ENCODE results near the gene SLC37A1.

The SLC37A1 gene

GRCh38 chr21:42546433-42546832 is 32.8 kb downstream of the SLC37A1 start:
- no peak for DNase-seq

GRCh38 chr21:42547001-42547905 is 33.6 kb downstream of the SLC37A1 start:
- DNase-seq = no peak

GRCh38 chr21:42547906-42548365 is 34.3 kb downstream of the SLC37A1 start:
- DNase-seq = no peak

- no peak for DNase-seq
These were observed 35.2 kb downstream of the SLC37A1 start for GRCh38 chr21:42548687-42549406.

DNA sequence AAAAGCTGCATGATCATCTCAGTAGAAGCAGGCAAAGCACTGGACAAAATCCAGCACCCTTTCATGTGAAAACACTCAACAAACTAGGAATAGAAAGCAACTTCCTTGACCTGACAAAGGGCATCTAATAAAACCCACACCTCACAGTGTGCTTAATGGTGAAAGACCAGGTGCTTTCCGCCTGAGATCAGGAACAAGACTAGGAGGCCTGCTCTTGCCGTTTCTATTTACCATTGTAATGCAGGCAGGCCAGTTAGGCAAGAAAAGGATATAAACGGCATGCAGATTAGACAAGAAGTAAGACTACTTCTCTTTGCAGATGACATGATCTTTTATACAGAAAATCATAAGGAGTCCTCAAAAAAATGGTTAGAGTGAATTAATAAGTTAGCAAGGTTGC is 37.2 kb downstream of the SLC37A1 start:
- DNase-seq = no peak

- DNase-seq = no peak
These were observed 39.0 kb downstream of the SLC37A1 start for GRCh38 chr21:42552407-42553336.

DNA sequence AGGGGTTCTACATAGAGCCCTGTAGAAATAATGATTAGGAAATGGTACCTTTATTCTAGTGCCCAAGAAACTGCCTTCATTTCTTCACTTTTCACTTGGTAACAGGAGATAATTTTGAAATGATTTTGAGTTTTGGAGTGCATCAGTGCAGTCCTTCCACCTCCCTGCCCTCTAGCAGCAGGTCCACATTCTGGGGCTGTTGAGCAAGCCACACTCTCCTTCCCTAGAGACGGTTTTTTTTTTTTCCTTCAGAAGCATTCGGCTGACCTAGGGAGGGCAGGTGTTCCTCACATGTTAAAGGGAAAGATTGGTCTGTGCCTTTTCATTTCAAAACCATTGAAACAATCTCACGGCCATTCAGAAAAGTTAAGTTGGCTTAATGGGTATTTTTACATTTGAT is 39.8 kb downstream of the SLC37A1 start:
- DNase-seq = no peak

- DNase-seq = no peak
These were observed 40.8 kb downstream of the SLC37A1 start for GRCh38 chr21:42554251-42554961.

GRCh38 chr21:42555756-42556438 is 42.2 kb downstream of the SLC37A1 start:
- DNase-seq = no peak

DNA sequence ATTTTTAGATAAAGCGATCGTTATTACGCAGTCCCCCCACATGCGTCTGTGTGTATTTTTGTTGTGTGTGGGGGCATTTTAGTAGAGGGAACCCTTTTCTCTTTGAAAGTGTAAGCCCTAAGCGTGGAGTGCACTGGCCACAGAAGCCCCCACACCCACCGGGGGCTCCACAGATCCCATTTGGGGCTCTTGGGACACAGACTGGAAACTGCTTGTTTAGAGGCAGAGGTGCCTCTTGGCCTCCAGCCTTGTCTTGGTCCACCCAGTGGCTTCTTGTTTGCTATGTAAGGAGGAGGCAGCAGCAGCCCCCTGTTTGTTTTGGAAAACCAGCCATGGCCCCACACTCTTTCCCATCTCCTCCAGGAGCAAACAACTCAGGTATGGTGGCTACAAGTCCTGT is 42.8 kb downstream of the SLC37A1 start:
- no peak for DNase-seq

DNA sequence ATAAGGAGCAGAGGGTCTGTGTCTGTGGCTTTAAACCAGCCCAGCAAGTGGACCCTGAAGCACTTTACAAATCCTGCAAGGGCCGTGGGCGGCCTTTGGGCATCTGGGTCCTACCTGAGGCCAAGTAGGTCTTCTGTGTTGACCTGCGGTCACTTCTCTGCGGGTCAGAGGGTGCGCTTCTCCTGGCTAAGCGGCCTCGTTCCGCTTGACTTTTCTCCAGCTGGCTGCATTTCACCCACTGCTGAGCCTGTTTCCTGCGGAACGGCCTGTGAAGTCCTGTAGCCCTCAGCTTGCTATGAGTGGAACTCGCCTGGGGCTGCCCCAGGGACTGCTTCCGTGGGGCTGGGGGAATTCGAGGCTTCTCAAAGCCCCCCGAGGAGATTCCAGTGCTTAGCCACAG is 43.3 kb downstream of the SLC37A1 start:
- no peak for DNase-seq

- no peak for DNase-seq
These were observed 43.8 kb downstream of the SLC37A1 start for GRCh38 chr21:42557420-42557819.

DNA sequence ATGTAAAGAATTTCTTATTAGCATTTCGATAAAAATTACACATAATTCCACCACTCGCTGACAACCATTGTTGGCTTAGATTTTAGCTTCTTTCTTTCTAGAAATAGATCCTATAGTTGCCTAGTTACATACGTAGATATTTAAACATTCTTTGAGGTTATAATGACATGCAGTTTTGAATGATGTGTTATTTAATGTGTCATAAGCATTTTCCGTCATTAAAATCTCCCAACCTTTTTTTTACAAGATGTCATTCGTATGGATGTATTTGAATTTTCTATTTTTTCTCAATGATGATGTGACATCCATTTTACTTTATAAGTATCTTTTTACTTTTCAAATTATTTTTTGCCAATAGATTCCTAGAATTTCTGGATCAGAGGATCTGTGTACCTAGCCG is 44.7 kb downstream of the SLC37A1 start:
- no peak for DNase-seq

DNA sequence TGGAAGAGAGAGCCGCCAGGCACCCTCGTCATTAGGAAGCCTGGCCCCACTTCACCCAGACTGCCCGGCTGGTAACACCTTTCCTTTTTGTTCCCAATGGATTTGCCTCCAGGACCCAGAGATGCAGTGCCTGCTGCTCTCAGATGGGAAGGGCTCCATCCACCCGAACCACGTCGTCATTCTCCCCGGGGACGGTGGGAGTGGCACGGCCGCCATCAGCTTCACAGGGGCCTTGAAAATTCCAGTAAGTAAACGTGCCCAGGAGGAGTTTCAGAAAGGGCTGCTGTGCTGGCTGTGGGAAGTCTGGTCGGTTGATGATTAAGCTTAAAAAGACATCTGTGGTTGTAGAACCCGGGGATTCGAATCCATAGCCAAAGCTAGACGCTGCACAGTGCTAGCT is 45.2 kb downstream of the SLC37A1 start:
- no peak for DNase-seq

DNA sequence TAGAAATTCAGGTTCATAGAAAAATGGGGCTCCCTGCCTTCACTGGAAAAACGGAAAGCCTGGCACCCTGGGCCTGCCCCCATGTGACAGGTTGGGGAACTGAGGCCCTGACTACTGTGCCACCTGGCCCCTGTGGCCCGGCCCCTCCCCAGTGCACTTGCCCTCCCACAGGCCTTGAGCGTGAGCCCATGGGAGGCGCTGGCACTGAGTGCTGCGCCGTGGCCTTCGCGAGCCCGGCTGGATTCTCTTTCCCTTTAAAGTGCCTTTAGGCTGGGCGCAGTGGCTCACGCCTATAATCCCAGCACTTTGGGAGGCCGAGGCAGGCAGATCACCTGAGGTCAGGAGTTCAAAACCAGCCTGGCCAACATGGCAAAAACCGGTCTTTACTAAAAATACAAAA is 45.7 kb downstream of the SLC37A1 start:
- DNase-seq = no peak

- no peak for DNase-seq
These were observed 47.0 kb downstream of the SLC37A1 start for GRCh38 chr21:42560517-42561179.

GRCh38 chr21:42561762-42562650 is 48.4 kb downstream of the SLC37A1 start:
- DNase-seq = no peak

GRCh38 chr21:42562816-42563215 is 49.2 kb downstream of the SLC37A1 start:
- DNase-seq = no peak

- DNase-seq = no peak
These were observed 49.6 kb downstream of the SLC37A1 start for GRCh38 chr21:42563261-42563660.

- DNase-seq = no peak
These were observed 50.0 kb downstream of the SLC37A1 start for GRCh38 chr21:42563686-42564085.

Data from fibroblast of skin of scalp (primary cell).